Upper lobe of left lung (tissue), 4 donors: Measurements from ENCODE around the gene SMAD7.

ENCODE experiments used
- CTCF ChIP-seq, 6 experiments: fragments of 450-650 bp in 4 of 6; fragments of 200-600 bp in 2 of 6; sonication (generic) in 2 of 6; IDR thresholded peaks; one replicate each; pipeline ENCODE4 v1.5.1; 2016 to 2019; ENCODE audit warnings: antibody characterized with exemption in 6 of 6
- EP300 ChIP-seq, 4 donors: sonication (generic); formaldehyde crosslinking; IDR thresholded peaks; one replicate each; pipeline ENCODE4 v1.5.1; 2017; ENCODE audit warnings: antibody characterized with exemption in 4 of 4, control low read depth in 2 of 4
- POLR2A ChIP-seq, 4 donors: fragments of 450-650 bp; IDR thresholded peaks; one replicate each; pipeline ENCODE4 v1.5.1; 2016 to 2017; ENCODE audit warnings: antibody characterized with exemption in 4 of 4, mild to moderate bottlenecking in 2 of 4

- TF ChIP-seq CTCF (IDR thresholded peaks at IDR 0.05) (no peak), EP300 (IDR thresholded peaks at IDR 0.05) (no peak), POLR2A (IDR thresholded peaks at IDR 0.05) (no peak)
Observed at GRCh38 chr18:48891721-48892120, 59.0 kb downstream of the SMAD7 start.
